KMS-11 (cell line): ENCODE results near the gene CPED1.
"Not testable (repeated sequence)": the region's sequence is repeated elsewhere in the genome, so short reads cannot be mapped to it uniquely, and the experiment has no call there.

ENCODE experiments used
- H2AFZ ChIP-seq: fragments of 200-600 bp; sonication (generic); 2 replicates; pipeline ENCODE4 v1.6.1; 2016; ENCODE audit warnings: antibody characterized with exemption, mixed run types, low read depth
- H3K27ac ChIP-seq: fragments of 200-600 bp; sonication (generic); 2 replicates; pipeline ENCODE4 v1.6.1; 2016; ENCODE audit warnings: mild to moderate bottlenecking, mixed run types
- H3K27me3 ChIP-seq: fragments of 200-600 bp; sonication (generic); 2 replicates; pipeline ENCODE4 v1.6.1; 2017; ENCODE audit warnings: mild to moderate bottlenecking, low read depth, mixed run types, moderate library complexity; ENCODE audit not compliant: insufficient read depth
- H3K36me3 ChIP-seq: fragments of 200-600 bp; sonication (generic); 2 replicates; pipeline ENCODE4 v1.6.1; 2017; ENCODE audit warnings: mild to moderate bottlenecking, mixed run types; ENCODE audit not compliant: insufficient read depth
- H3K4me1 ChIP-seq: fragments of 200-600 bp; sonication (generic); 2 replicates; pipeline ENCODE4 v1.6.1; 2016; ENCODE audit warnings: mild to moderate bottlenecking, low read depth, mixed run types; ENCODE audit not compliant: poor library complexity, severe bottlenecking
- H3K4me2 ChIP-seq: fragments of 200-600 bp; sonication (generic); 2 replicates; pipeline ENCODE4 v1.7.0; 2016; ENCODE audit warnings: mild to moderate bottlenecking, mixed run types
- H3K4me3 ChIP-seq: fragments of 200-600 bp; sonication (generic); IDR thresholded peaks from 2 replicates; pipeline ENCODE4 v1.6.1; 2017; ENCODE audit warnings: low read depth, low read length, mixed read lengths; ENCODE audit not compliant: insufficient read depth
- H3K79me2 ChIP-seq: fragments of 200-600 bp; sonication (generic); 2 replicates; pipeline ENCODE4 v1.6.1; 2016; ENCODE audit warnings: low read depth, mixed run types; ENCODE audit not compliant: insufficient read depth
- H3K9ac ChIP-seq: fragments of 200-600 bp; sonication (generic); 2 replicates; pipeline ENCODE4 v1.6.1; 2016; ENCODE audit warnings: mild to moderate bottlenecking, mixed run types
- H4K20me1 ChIP-seq: fragments of 200-600 bp; sonication (generic); 2 replicates; pipeline ENCODE4 v1.6.1; 2016; ENCODE audit warnings: mild to moderate bottlenecking, mixed run types; ENCODE audit not compliant: insufficient read depth
- CTCF ChIP-seq: fragments of 200-600 bp; sonication (generic); conservative IDR thresholded peaks from 2 replicates; pipeline ENCODE4 v1.6.1; 2017; ENCODE audit warnings: low read depth, mild to moderate bottlenecking, antibody characterized with exemption, low read length, moderate library complexity, mixed read lengths

Gene CPED1

GRCh38 chr7:121002048-121002756, 13.7 kb downstream of the CPED1 start:
- Histone ChIP-seq H3K9ac (no peak overlapping the region), H3K4me1 (peaks cover 34% of the 10 kb centered on the region), H2AFZ (no peak overlapping the region), H3K27me3 (no peaks in the 10 kb centered on the region), H3K79me2 (no peaks in the 10 kb centered on the region), H3K36me3 (no peaks in the 10 kb centered on the region), H3K4me2 (no peak overlapping the region), H3K27ac (no peak overlapping the region), H3K4me3 (no peak overlapping the region), H4K20me1 (no peaks in the 10 kb centered on the region)
- TF ChIP-seq CTCF: no peak

- Histone ChIP-seq H2AFZ (no peak overlapping the region), H3K79me2 (no peaks in the 10 kb centered on the region), H3K4me2 (no peak overlapping the region), H4K20me1 (no peaks in the 10 kb centered on the region), H3K4me1 (peaks cover 28% of the 10 kb centered on the region), H3K9ac (no peak overlapping the region), H3K27ac (no peak overlapping the region), H3K4me3 (no peak overlapping the region), H3K36me3 (no peaks in the 10 kb centered on the region), H3K27me3 (no peaks in the 10 kb centered on the region)
- no peak for TF ChIP-seq CTCF
These were observed 14.3 kb downstream of the CPED1 start for GRCh38 chr7:121002757-121003200.

GRCh38 chr7:121003986-121004685, 15.6 kb downstream of the CPED1 start:
- no peak overlapping the region for H3K9ac ChIP-seq
- no peak overlapping the region for H3K4me2 ChIP-seq
- no peaks in the 10 kb centered on the region for H4K20me1 ChIP-seq
- H3K4me1 ChIP-seq: peaks cover 15% of the 10 kb centered on the region
- TF ChIP-seq CTCF: no peak
- H3K79me2 ChIP-seq: no peaks in the 10 kb centered on the region
- H3K36me3 ChIP-seq: no peaks in the 10 kb centered on the region
- H3K4me3 ChIP-seq: no peak overlapping the region
- H3K27ac ChIP-seq: no peak overlapping the region
- H2AFZ ChIP-seq: no peak overlapping the region
- no peaks in the 10 kb centered on the region for H3K27me3 ChIP-seq

GRCh38 chr7:121005058-121005457, 16.5 kb downstream of the CPED1 start:
- H3K4me1 ChIP-seq: not testable (repeated sequence)

GRCh38 chr7:121005996-121006584, 17.6 kb downstream of the CPED1 start:
- Histone ChIP-seq H3K36me3 (no peaks in the 10 kb centered on the region), H3K79me2 (no peaks in the 10 kb centered on the region), H3K27me3 (no peaks in the 10 kb centered on the region), H3K4me3 (no peak overlapping the region), H2AFZ (no peak overlapping the region), H3K9ac (no peak overlapping the region), H3K4me1 (no peaks in the 10 kb centered on the region), H3K27ac (no peak overlapping the region), H4K20me1 (no peaks in the 10 kb centered on the region), H3K4me2 (no peak overlapping the region)
- TF ChIP-seq CTCF: no peak

More at GRCh38 chr7:121005058-121005457, 16.5 kb downstream of the CPED1 start:
- H3K27me3 ChIP-seq, H3K9ac ChIP-seq, H4K20me1 ChIP-seq, H3K4me3 ChIP-seq, H3K36me3 ChIP-seq, H3K4me2 ChIP-seq, H2AFZ ChIP-seq, H3K79me2 ChIP-seq, H3K27ac ChIP-seq: not testable (repeated sequence)
